Prostate gland (tissue), 2 donors: ENCODE results near the gene DGCR8.

ENCODE experiments used
- CTCF ChIP-seq, 4 experiments: fragments of 200-600 bp in 2 of 4; fragments of 450-650 bp in 2 of 4; sonication (generic) in 2 of 4; IDR thresholded peaks; 1 replicate in 3 of 4; 2 replicates in 1 of 4; pipeline ENCODE4 v1.5.1; 2016 to 2019; ENCODE audit warnings: antibody characterized with exemption in 4 of 4, mild to moderate bottlenecking in 2 of 4, moderate library complexity in 2 of 4
- POLR2A ChIP-seq: fragments of 450-650 bp; IDR thresholded peaks from one replicate; pipeline ENCODE4 v1.6.1; 2016; ENCODE audit warnings: antibody characterized with exemption, mild to moderate bottlenecking
- POLR2AphosphoS5 ChIP-seq: sonication (generic); formaldehyde crosslinking; IDR thresholded peaks from one replicate; pipeline ENCODE4 v1.6.1; 2017; ENCODE audit warnings: antibody characterized with exemption

GRCh38 chr22:20068640-20069039, 11.4 kb upstream of the DGCR8 start:
- TF ChIP-seq CTCF (IDR thresholded peaks at IDR 0.05) (no peak), POLR2A (no peak), POLR2AphosphoS5 (no peak)
